Stimulated activated CD8-positive, alpha-beta memory T cell treated with anti-CD3 and anti-CD28 coated beads, Interleukin-12 subunit alpha, Interleukin-12 subunit beta, amount 100 ng/mL, for 24 hours (primary cell): Measurements from ENCODE around the gene ERG28.
"Not testable (repeated sequence)": the region's sequence is repeated elsewhere in the genome, so short reads cannot be mapped to it uniquely, and the experiment has no call there.

Source experiments
- DNase-seq: peaks from one replicate; pipeline ENCODE4 v3.0.0-alpha.2; 2020; ENCODE audit errors: extremely low read depth

The ERG28 gene

DNA sequence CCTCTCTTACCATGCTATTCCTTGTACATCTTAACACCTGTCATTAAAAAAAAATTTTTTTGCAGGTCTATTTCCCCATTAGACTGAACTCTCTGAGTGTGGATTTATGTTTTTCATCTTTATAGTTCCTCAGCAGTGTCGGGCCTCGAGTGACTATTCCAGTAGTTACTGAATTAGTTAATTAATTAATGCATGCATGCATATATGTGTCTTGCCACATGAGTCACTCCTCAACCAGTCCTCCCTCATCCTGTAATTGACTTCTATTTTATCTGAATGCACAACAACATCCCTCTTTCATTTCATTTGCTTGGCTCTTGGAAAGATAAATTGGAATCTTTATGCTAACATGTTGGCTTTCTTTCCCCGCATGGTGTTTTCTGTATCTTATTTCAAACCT, 35.6 kb downstream of the ERG28 start:
- DNase-seq = no peak

DNA sequence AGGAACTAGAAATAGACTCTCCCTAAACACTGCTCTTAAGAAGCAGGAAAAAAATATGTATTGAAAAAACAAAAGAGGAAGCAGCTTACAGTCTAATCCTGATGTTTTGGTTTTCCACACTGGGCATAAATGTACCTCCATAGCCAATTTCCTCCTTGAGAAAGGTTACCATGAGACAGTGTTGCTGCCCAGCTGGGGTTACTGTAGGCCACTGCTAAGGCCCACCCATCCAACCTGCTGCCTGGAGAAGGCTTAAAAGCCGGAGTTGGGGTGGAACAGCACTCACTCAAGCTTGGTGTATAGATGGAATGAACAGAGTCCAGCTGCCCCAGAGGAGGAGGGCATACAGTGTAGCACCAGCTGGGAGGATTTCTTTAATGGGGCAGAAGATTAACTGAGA, 41.1 kb downstream of the ERG28 start:
- DNase-seq = no peak

DNA sequence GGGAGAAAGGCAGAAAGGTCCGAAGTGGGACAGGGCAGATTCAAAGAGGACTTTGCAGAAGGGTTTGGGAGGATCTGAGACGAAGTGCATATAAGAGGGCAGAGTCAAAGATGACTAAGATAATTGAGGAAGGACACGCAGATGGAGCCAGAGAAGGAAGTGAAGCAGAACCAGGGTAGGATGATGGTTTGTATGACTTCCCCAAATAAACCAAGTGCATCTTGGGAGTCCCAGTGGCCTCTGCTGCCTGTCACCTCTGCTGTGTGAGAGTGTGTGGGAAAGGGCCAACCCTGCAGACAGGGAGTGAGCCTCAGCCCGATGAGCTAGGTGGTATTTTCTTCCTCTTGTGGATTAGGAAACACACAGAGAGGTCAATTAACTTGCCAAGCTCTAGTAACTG, 45.5 kb downstream of the ERG28 start:
- DNase-seq = no peak

DNA sequence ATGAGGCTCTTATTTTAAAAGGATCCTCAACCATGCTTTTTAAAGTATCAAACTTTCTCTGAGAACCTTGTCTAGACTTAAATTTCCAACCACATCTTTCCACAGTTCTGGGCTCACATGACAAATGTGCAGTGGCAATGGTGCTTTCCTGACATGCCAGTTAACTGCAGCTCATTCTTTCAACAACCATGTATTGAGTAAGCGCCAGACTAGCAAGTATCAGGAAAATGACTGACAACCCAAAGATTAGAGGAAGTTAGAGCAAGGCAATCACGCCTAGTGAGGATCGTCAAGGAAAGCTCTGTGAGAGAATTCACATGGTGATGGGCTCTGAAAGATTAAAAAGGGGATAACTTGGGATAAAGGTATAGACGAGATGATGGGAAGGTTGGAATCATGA, 46.5 kb downstream of the ERG28 start:
- no peak for DNase-seq

DNA sequence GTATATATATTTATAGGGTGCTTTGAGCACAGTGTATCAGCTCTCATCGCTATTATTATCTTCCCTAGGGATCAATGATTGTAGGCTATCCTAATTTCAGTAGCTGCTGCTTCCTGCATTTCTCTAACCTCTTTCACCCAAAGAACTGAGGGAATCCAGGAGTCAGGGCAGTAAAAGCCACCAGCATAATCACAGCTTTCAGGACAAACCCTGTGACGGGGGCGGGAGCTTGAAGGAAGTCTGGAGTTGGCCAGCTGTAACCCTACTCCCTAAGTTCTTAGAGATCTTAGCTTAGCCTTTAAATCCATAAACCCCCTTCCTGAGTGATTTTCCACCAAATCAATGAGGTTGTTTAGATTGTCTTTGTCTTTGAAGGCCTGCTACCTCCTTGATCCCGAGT, 48.5 kb downstream of the ERG28 start:
- no peak for DNase-seq

DNA sequence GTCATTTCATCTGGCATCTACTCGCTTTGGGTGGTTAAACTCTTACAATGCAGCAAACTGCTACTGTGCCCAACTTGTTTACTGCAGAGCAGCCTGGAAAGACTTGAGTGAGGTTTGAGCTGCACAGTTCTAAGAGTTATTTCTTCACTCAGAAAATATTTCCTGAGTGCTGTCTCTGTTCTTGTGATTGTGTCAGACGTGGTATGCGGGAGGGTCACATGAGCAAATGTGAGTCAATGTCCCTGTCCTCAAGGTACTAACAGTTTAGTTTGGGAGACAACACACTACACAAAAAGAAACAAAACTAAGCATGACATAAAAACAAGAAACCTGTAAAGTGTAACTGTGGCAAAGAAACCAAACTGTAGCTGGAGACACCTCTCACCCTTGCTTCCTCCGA, 49.8 kb downstream of the ERG28 start:
- DNase-seq = no peak

DNA sequence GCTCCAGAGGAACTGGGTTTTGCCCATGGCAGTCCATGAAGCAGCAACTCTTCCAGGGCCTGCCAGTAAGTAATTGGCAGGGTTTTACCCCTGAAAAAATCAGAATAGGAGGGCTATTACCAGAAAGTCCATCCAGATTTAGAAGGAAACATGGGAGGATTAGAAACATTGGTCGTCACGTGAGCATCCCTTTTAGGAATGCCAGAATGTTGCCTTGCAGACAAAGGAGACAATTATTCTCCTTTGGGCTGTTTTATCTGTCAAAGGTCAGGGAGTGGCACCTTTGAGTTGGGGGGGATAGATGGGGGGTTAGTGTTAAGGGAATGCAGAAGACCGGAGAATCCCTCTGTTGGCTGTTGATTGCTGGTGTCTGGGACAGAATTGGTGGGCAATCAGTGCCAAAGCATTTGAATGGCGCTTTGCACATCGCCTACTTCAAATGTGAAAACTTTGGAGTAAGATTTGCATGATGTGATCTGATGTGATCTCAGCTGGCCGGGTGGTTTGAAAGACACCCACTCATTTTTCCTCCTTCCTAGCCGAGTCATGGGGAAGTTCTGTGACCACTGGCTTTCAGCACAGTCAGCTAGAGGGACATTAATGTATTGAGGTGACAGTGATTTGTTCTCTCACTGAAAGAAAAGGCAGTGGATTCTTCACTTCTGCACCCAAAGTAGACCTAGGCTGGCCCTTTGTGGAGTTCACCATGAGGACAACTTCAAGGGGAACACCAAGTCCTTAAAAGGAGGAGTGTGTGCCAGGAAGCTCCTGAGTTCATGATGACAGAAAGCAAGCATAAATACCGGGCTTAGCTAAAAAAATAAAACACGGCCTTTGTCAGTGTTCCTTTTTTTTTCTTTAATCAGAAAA, 50.8 kb downstream of the ERG28 start:
- DNase-seq = no peak

DNA sequence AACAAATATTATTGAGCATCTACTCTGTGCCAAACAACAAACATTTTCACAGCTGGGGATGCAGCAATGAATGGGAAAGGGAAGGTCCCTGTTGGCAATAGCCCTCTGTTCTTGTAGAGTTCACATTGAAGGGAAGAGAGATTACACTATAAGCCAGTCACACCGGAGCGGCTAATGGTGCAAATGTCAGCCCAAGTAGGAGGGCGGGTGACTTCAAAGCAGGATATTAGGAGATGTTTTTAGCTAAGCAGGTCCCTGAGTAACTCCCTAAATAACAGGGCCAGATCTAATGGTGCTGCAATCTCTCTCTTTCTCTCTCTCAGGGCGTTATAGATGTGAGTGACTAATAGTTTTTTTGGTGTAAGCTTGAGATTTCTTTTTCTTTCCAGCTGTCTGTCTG, 51.6 kb downstream of the ERG28 start:
- DNase-seq = no peak

DNA sequence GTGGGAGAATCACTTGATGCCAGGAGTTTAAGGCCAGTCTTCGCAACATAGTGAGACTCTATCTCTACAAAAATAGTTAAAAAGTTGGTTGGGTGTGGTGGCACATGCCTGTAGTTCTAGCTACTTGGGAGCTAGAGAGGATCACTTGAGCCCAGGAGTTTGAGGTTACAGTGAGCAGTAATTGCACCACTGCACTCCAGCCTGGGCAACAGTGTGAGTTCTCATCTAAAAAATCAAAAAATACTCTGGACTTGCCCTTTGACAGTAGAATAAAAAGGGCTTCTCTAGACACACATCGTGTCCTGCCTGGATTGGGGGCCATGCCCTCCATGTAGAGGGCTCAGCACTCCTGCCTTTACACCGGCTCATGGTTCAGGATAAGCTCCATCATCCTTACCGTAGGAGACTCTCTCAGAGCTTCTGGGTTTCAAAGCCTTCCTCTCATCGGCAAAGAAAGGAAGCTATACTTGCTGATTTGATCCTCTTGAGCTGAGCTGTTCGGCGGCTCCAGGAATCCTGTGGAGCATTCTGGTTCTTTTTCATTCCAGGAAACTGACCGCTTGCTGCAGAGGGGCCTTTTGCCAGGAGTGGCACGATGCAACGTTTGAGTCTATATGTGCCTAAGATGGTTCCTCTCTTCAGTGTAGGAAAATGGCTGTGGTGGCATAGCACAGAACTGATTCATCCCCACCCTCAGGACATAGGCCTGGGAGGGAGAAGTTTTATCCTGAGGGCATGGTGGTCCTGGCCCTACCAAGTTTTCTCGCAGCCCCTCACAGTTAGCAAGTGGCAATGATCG, 52.6 kb downstream of the ERG28 start:
- no peak for DNase-seq

DNA sequence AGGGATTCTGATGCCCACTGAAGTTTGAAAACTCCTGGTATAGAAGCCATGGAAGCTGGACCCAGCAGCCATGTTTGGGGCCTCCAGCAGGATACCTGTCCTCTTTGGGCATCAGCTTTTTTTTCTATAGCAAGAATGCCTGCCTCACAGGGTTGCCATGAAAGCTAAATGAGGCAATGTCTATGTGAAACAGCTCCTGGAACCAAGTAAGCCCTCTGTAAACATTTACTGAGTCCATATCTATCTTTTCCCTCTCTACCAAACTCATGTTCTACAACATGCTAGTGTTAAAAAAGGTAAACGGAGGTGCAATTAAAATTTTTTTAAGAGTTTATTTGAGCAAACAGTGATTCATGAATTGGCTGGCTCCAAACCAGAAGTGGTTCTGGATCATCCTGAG, 53.6 kb downstream of the ERG28 start:
- DNase-seq = no peak

DNA sequence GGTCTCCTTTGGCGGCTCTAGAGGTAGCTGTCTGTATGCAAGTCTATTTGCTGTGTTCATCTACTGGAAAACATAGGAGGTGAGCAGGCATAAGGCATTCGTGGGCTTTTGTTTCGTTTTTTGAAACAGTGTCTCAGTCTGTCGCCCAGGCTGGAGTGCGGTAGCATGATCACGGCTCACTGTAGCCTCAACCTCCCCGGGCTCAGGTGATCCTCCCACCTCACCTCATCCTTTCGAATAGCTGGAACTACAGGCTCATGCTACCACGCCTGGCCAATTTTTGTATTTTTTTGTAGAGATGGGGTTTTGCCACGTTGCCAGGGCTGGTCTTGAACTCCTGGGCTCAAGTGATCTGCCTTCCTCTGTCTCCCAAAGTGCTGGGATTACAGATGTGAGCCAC, 54.8 kb downstream of the ERG28 start:
- no peak for DNase-seq

DNA sequence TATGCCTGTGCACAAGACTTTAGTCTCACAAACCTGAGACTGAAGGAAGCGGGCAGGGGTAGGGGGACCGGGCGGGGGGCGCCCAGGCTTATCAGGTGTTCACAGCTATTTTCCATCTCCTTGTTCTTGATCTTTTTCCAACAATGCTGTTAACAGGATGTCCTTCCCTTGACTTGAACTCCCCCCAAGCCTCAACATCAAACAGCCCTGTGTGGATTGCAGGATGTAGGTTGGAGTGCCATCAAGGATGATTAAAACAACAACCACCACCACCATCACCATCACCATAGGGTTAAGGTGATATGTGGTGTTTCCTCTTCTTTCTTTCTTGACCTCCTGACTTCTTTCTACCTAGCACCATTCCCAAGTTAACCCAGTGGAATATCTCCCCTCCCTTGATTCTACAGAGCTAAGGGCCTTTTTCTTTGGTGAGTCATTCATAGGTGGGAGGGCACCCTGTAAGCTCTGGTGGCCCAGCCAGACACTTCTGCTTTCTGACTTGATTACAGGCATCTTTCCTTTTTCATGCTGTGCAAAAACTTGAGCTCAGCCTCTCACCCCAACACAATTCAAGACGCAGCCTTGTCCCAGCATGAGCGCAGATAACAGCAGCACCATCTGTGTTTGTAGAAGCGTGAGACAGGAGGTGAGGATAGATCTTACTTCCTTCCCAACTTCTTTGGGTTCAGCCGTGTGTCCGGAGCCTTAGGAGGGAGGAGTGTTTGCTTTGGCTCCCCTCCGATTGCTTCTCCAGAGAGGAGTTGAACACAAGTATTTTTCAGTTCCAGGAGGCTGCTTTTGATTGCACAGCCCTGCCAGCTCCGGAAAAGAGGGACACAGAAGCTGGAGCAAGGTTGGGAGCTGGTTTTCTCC, 55.5 kb downstream of the ERG28 start:
- DNase-seq = no peak

DNA sequence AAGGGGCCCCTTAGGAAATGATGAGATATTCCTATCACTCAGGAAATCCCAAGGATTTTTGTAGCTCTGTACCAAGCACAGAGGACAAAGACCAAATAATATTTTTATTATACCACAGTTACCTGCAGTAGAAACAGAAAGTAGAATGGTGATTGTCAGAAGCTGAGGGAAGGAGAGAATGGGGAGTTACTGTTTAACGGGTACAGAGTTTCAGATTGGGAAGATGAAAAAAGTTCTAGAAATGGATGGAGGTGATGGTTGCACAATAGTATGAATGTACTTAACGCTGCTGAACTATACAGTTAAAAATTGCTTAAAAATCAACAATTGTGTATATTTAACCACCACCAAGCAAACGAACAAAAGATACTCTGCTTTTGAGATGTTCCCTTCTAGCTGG, 58.2 kb downstream of the ERG28 start:
- no peak for DNase-seq

DNA sequence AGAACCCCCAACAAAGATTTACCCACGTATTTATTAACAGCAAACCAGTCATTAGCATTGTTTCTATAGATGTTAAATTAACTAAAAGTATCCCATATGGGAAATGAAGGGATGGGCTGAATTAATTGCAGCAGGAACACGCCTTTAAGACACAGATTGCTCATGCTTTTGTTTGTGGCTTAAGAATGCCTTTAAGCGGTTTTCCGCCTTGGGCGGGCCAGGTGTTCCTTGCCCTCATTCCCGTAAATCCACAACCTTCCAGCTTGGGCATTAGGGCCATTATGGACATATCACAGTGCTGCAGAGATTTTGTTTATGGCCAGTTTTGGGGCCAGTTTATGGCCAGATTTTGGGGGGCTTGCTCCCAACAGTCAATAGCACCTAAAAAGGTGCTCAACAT, 59.6 kb downstream of the ERG28 start:
- not testable (repeated sequence) for DNase-seq

DNA sequence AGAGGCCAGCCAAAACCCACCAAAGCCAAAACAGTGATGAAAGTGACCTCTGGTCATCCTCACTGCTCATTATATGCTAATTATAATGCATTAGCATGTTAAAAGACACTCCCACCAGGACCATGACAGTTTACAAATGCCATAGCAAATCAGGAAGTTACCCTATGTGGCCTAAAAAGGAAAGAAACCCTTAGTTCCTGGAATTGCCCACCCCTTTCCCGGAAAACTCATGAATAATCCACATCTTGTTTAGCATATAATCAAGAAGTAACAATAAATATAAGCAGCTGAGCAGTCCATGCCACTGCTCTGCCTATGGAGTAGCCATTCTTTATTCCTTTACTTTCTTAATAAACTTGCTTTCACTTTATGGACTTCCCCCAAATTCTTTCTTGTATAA, 60.6 kb downstream of the ERG28 start:
- not testable (repeated sequence) for DNase-seq
